Measurements from ENCODE around the gene NPEPL1.

Gene NPEPL1

GRCh38 chr20:58713801-58714339, 21.3 kb downstream of the NPEPL1 start:
- Histone ChIP-seq H2BK12ac (ENCODE audit: low read length) (peak overlapping the region; percentile 58), H3K36me3 (replicated peaks in 1 of 2; ENCODE audit: control insufficient read depth in 2 of 2, insufficient read depth in 2 of 2, low read length in 2 of 2) (peaks cover 0 to 4% of the 10 kb centered on the region in 2 donors), H4K91ac (ENCODE audit: low read depth, low read length, poor library complexity) (no peak overlapping the region), H2BK120ac (ENCODE audit: low read depth, low read length) (no peak overlapping the region), H3K9ac (ENCODE audit: low read depth, low read length, poor library complexity) (no peak overlapping the region), H3K23ac (ENCODE audit: low read depth, low read length, poor library complexity) (peak overlapping the region; percentile 85), H2BK5ac (ENCODE audit: low read length) (no peak overlapping the region), H3K4me1 (ENCODE audit: control insufficient read depth in 2 of 2, insufficient read depth in 1 of 2, low read depth in 1 of 2, low read length in 2 of 2) (peaks cover 14 to 19% of the 10 kb centered on the region in 2 donors), H3K9me3 (replicated peaks in 1 of 2; ENCODE audit: control insufficient read depth in 2 of 2, insufficient read depth in 1 of 2, low read depth in 1 of 2, low read length in 2 of 2) (no peaks in the 10 kb centered on the region), H2BK15ac (ENCODE audit: low read length) (no peak overlapping the region), H3K27ac (replicated peaks; ENCODE audit: low read length) (no peak overlapping the region), H3K18ac (ENCODE audit: low read length) (peak overlapping the region; percentile 76), H4K8ac (ENCODE audit: low read depth, low read length) (no peak overlapping the region), H3K79me1 (ENCODE audit: low read depth, low read length) (no peaks in the 10 kb centered on the region), H3K4me2 (ENCODE audit: insufficient read depth, low read length, poor library complexity, severe bottlenecking) (no peak overlapping the region), H3K27me3 (ENCODE audit: control insufficient read depth in 3 of 3, insufficient read depth in 3 of 3, low read depth in 1 of 3, low read length in 3 of 3) (peaks cover 0 to 5% (median 0%) of the 10 kb centered on the region in 3 experiments), H3K14ac (ENCODE audit: low read length) (peak overlapping the region; percentile 82), H2AFZ (ENCODE audit: low read length) (no peak overlapping the region), H3K4ac (ENCODE audit: low read length) (peak overlapping the region; percentile 93), H3K4me3 (ENCODE audit: low read length in 2 of 2) (no peak overlapping the region), H2AK5ac (ENCODE audit: low read depth, low read length) (no peak overlapping the region)
- no CpG with 5 or more reads among the region's 24 CpGs for WGBS, 2 donors (ENCODE audit: extremely low coverage in 2 of 2, insufficient read length in 2 of 2, insufficient replicate concordance in 1 of 2)
- DNase-seq (ENCODE audit: low spot score): no peak

- H4K8ac ChIP-seq (ENCODE audit: low read depth, low read length): no peak overlapping the region
- H2BK15ac ChIP-seq (ENCODE audit: low read length): no peak overlapping the region
- WGBS, 2 donors (ENCODE audit: extremely low coverage in 2 of 2, insufficient read length in 2 of 2, insufficient replicate concordance in 1 of 2): no CpG with 5 or more reads among the region's 16 CpGs
- H2AK5ac ChIP-seq (ENCODE audit: low read depth, low read length): no peak overlapping the region
- H2BK5ac ChIP-seq (ENCODE audit: low read length): no peak overlapping the region
- peak overlapping the region; percentile 0 for H3K4ac ChIP-seq (ENCODE audit: low read length)
- no peak overlapping the region for H2BK120ac ChIP-seq (ENCODE audit: low read depth, low read length)
- peaks cover 0 to 3% of the 10 kb centered on the region in 2 donors for H3K36me3 ChIP-seq (replicated peaks in 1 of 2; ENCODE audit: control insufficient read depth in 2 of 2, insufficient read depth in 2 of 2, low read length in 2 of 2)
- no peaks in the 10 kb centered on the region for H3K9me3 ChIP-seq (replicated peaks in 1 of 2; ENCODE audit: control insufficient read depth in 2 of 2, insufficient read depth in 1 of 2, low read depth in 1 of 2, low read length in 2 of 2)
- H3K9ac ChIP-seq (ENCODE audit: low read depth, low read length, poor library complexity): no peak overlapping the region
- H3K4me1 ChIP-seq (ENCODE audit: control insufficient read depth in 2 of 2, insufficient read depth in 1 of 2, low read depth in 1 of 2, low read length in 2 of 2): peaks cover 14 to 19% of the 10 kb centered on the region in 2 donors
- no peak overlapping the region for H3K18ac ChIP-seq (ENCODE audit: low read length)
- peak overlapping the region; percentile 49 for H3K14ac ChIP-seq (ENCODE audit: low read length)
- no peak overlapping the region for H2BK12ac ChIP-seq (ENCODE audit: low read length)
- H3K27ac ChIP-seq (replicated peaks; ENCODE audit: low read length): no peak overlapping the region
- no peaks in the 10 kb centered on the region for H3K79me1 ChIP-seq (ENCODE audit: low read depth, low read length)
- DNase-seq (ENCODE audit: low spot score): no peak
- H3K4me3 ChIP-seq (ENCODE audit: low read length in 2 of 2): no peak overlapping the region
- H2AFZ ChIP-seq (ENCODE audit: low read length): no peak overlapping the region
- H3K27me3 ChIP-seq (ENCODE audit: control insufficient read depth in 3 of 3, insufficient read depth in 3 of 3, low read depth in 1 of 3, low read length in 3 of 3): peaks cover 0 to 5% (median 0%) of the 10 kb centered on the region in 3 experiments
- H3K4me2 ChIP-seq (ENCODE audit: insufficient read depth, low read length, poor library complexity, severe bottlenecking): no peak overlapping the region
- H3K23ac ChIP-seq (ENCODE audit: low read depth, low read length, poor library complexity): peak overlapping the region; percentile 34
- H4K91ac ChIP-seq (ENCODE audit: low read depth, low read length, poor library complexity): no peak overlapping the region
These were observed 21.8 kb downstream of the NPEPL1 start for GRCh38 chr20:58714340-58714922.

GRCh38 chr20:58714923-58715351, 22.3 kb downstream of the NPEPL1 start:
- DNase-seq (ENCODE audit: low spot score): no peak
- Histone ChIP-seq H3K23ac (ENCODE audit: low read depth, low read length, poor library complexity) (no peak overlapping the region), H3K9ac (ENCODE audit: low read depth, low read length, poor library complexity) (no peak overlapping the region), H3K18ac (ENCODE audit: low read length) (no peak overlapping the region), H4K8ac (ENCODE audit: low read depth, low read length) (no peak overlapping the region), H2BK15ac (ENCODE audit: low read length) (no peak overlapping the region), H4K91ac (ENCODE audit: low read depth, low read length, poor library complexity) (no peak overlapping the region), H3K79me1 (ENCODE audit: low read depth, low read length) (no peaks in the 10 kb centered on the region), H3K36me3 (replicated peaks in 1 of 2; ENCODE audit: control insufficient read depth in 2 of 2, insufficient read depth in 2 of 2, low read length in 2 of 2) (peaks cover 0 to 2% of the 10 kb centered on the region in 2 donors), H2AFZ (ENCODE audit: low read length) (no peak overlapping the region), H2BK120ac (ENCODE audit: low read depth, low read length) (no peak overlapping the region), H2BK5ac (ENCODE audit: low read length) (no peak overlapping the region), H3K4me2 (ENCODE audit: insufficient read depth, low read length, poor library complexity, severe bottlenecking) (no peak overlapping the region), H2AK5ac (ENCODE audit: low read depth, low read length) (peak overlapping the region; percentile 36), H3K14ac (ENCODE audit: low read length) (peak overlapping the region; percentile 49), H3K9me3 (replicated peaks in 1 of 2; ENCODE audit: control insufficient read depth in 2 of 2, insufficient read depth in 1 of 2, low read depth in 1 of 2, low read length in 2 of 2) (no peaks in the 10 kb centered on the region), H3K4ac (ENCODE audit: low read length) (peak overlapping the region; percentile 0), H3K4me3 (ENCODE audit: low read length in 2 of 2) (no peak overlapping the region), H3K4me1 (ENCODE audit: control insufficient read depth in 2 of 2, insufficient read depth in 1 of 2, low read depth in 1 of 2, low read length in 2 of 2) (peaks cover 14 to 19% of the 10 kb centered on the region in 2 donors), H3K27me3 (ENCODE audit: control insufficient read depth in 3 of 3, insufficient read depth in 3 of 3, low read depth in 1 of 3, low read length in 3 of 3) (peaks cover 0 to 6% (median 0%) of the 10 kb centered on the region in 3 experiments), H3K27ac (replicated peaks; ENCODE audit: low read length) (no peak overlapping the region), H2BK12ac (ENCODE audit: low read length) (no peak overlapping the region)
- WGBS, 2 donors (ENCODE audit: extremely low coverage in 2 of 2, insufficient read length in 2 of 2, insufficient replicate concordance in 1 of 2): no CpG with 5 or more reads among the region's 14 CpGs

GRCh38 chr20:58715391-58715800, 22.8 kb downstream of the NPEPL1 start:
- H2BK15ac ChIP-seq (ENCODE audit: low read length): no peak overlapping the region
- H3K4me1 ChIP-seq (ENCODE audit: control insufficient read depth in 2 of 2, insufficient read depth in 1 of 2, low read depth in 1 of 2, low read length in 2 of 2): peaks cover 13 to 19% of the 10 kb centered on the region in 2 donors
- H3K9ac ChIP-seq (ENCODE audit: low read depth, low read length, poor library complexity): no peak overlapping the region
- peaks cover 0 to 2% of the 10 kb centered on the region in 2 donors for H3K36me3 ChIP-seq (replicated peaks in 1 of 2; ENCODE audit: control insufficient read depth in 2 of 2, insufficient read depth in 2 of 2, low read length in 2 of 2)
- no peak overlapping the region for H3K23ac ChIP-seq (ENCODE audit: low read depth, low read length, poor library complexity)
- H3K9me3 ChIP-seq (replicated peaks in 1 of 2; ENCODE audit: control insufficient read depth in 2 of 2, insufficient read depth in 1 of 2, low read depth in 1 of 2, low read length in 2 of 2): no peaks in the 10 kb centered on the region
- no peak overlapping the region for H2BK5ac ChIP-seq (ENCODE audit: low read length)
- no peak overlapping the region for H4K8ac ChIP-seq (ENCODE audit: low read depth, low read length)
- H2BK12ac ChIP-seq (ENCODE audit: low read length): no peak overlapping the region
- no CpG with 5 or more reads among the region's 11 CpGs for WGBS, 2 donors (ENCODE audit: extremely low coverage in 2 of 2, insufficient read length in 2 of 2, insufficient replicate concordance in 1 of 2)
- no peak overlapping the region for H2BK120ac ChIP-seq (ENCODE audit: low read depth, low read length)
- no peak overlapping the region for H3K27ac ChIP-seq (replicated peaks; ENCODE audit: low read length)
- no peak overlapping the region for H3K4ac ChIP-seq (ENCODE audit: low read length)
- no peak overlapping the region for H2AK5ac ChIP-seq (ENCODE audit: low read depth, low read length)
- no peak overlapping the region for H3K4me3 ChIP-seq (ENCODE audit: low read length in 2 of 2)
- no peak for DNase-seq (ENCODE audit: low spot score)
- H3K27me3 ChIP-seq (ENCODE audit: control insufficient read depth in 3 of 3, insufficient read depth in 3 of 3, low read depth in 1 of 3, low read length in 3 of 3): peaks cover 0 to 9% (median 0%) of the 10 kb centered on the region in 3 experiments
- H3K18ac ChIP-seq (ENCODE audit: low read length): no peak overlapping the region
- H3K14ac ChIP-seq (ENCODE audit: low read length): no peak overlapping the region
- H2AFZ ChIP-seq (ENCODE audit: low read length): no peak overlapping the region
- no peak overlapping the region for H4K91ac ChIP-seq (ENCODE audit: low read depth, low read length, poor library complexity)
- H3K4me2 ChIP-seq (ENCODE audit: insufficient read depth, low read length, poor library complexity, severe bottlenecking): no peak overlapping the region
- no peaks in the 10 kb centered on the region for H3K79me1 ChIP-seq (ENCODE audit: low read depth, low read length)

Measured in neuronal stem cell (in vitro differentiated cells).